ENCODE results near the gene PIH1D1.

PIH1D1 gene

GRCh38 chr19:49407079-49407478, 44.5 kb downstream of the PIH1D1 start:
- Histone ChIP-seq H3K4me1 (ENCODE audit: control insufficient read depth in 1 of 2, insufficient read depth in 1 of 2, low read depth in 1 of 2, low read length in 1 of 2) (peaks cover 12 to 16% of the 10 kb centered on the region in 2 experiments), H3K27ac (no peak overlapping the region), H3K4me3 (ENCODE audit: low read depth in 1 of 2, low read length in 1 of 2) (no peak overlapping the region), H3K9me3 (no peaks in the 10 kb centered on the region), H3K27me3 (no peaks in the 10 kb centered on the region), H3K36me3 (no peaks in the 10 kb centered on the region)
- TF ChIP-seq, protein P1, sequence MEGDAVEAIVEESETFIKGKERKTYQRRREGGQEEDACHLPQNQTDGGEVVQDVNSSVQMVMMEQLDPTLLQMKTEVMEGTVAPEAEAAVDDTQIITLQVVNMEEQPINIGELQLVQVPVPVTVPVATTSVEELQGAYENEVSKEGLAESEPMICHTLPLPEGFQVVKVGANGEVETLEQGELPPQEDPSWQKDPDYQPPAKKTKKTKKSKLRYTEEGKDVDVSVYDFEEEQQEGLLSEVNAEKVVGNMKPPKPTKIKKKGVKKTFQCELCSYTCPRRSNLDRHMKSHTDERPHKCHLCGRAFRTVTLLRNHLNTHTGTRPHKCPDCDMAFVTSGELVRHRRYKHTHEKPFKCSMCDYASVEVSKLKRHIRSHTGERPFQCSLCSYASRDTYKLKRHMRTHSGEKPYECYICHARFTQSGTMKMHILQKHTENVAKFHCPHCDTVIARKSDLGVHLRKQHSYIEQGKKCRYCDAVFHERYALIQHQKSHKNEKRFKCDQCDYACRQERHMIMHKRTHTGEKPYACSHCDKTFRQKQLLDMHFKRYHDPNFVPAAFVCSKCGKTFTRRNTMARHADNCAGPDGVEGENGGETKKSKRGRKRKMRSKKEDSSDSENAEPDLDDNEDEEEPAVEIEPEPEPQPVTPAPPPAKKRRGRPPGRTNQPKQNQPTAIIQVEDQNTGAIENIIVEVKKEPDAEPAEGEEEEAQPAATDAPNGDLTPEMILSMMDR (IDR thresholded peaks at IDR 0.05) = no peak

DNA sequence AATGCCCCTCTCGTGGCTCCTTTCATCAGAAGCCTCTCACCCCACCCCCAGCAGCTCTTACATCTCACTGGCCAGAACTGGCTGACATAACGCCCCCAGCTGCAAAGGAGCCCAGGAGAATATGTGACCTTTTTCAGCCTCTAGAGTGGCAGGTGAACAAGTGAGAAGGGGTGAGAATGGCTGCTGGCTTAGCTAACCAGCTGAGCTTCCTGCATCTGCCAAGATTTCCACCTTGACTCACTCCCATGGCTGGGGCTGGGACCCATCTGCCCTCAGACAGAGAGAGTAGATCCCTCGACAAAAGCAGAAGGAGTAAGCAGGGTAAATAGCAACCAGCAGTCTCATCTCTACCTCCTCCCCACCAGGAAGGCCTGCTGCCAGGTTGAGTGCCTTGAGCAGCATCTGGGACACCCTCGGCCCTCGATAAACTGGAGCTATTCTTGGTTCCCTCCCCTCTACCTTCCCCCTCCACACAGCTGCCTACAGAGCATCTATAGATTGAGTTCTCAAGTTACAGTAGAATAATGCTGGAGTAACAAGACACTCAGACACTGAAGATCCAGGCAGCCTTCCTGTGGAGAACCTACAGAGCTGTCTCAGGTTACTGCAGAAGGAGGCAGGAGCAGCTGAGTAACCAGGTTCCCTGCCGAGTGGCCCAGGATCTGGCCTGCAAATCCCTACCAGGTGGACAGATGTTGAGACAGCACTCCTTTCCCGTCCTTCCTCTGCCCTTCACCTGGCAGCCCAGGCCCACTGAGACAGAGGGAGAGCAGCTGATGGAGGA, 48.0 kb downstream of the PIH1D1 start:
- Histone ChIP-seq H3K4me3 (ENCODE audit: low read depth in 1 of 2, low read length in 1 of 2) (no peak overlapping the region), H3K4me1 (ENCODE audit: control insufficient read depth in 1 of 2, insufficient read depth in 1 of 2, low read depth in 1 of 2, low read length in 1 of 2) (no peaks in the 10 kb centered on the region), H3K27me3 (no peaks in the 10 kb centered on the region), H3K9me3 (no peaks in the 10 kb centered on the region), H3K36me3 (no peaks in the 10 kb centered on the region), H3K27ac (no peak overlapping the region)
- TF ChIP-seq, protein P1 (IDR thresholded peaks at IDR 0.05) = no peak

GRCh38 chr19:49400029-49400428, 51.6 kb downstream of the PIH1D1 start:
- H3K4me1 ChIP-seq (ENCODE audit: control insufficient read depth in 1 of 2, insufficient read depth in 1 of 2, low read depth in 1 of 2, low read length in 1 of 2) = no peaks in the 10 kb centered on the region
- TF ChIP-seq, protein P1 (IDR thresholded peaks at IDR 0.05) = no peak
- no peaks in the 10 kb centered on the region for H3K27me3 ChIP-seq
- H3K36me3 ChIP-seq = no peaks in the 10 kb centered on the region
- H3K27ac ChIP-seq = no peak overlapping the region
- no peaks in the 10 kb centered on the region for H3K9me3 ChIP-seq
- no peak overlapping the region for H3K4me3 ChIP-seq (ENCODE audit: low read depth in 1 of 2, low read length in 1 of 2)

DNA sequence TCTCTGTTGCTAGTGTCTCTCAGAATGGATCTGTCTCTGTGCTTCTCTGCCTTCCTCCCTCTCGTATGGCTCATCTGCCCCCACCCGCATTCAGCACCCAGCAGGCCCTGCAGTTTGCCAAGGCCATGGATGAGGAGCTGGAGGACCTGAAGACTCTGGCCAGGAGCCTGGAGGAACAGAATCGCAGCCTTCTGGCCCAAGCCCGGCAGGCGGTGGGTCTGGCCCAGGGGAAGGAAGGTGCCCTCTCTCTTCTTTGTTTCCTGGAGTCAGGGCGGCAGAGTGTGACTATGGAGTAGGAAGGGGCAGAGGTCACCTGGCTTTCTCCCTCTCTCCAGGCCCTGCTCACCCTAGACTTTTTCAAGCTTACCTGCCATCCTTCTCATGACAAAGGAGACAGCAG, 52.7 kb downstream of the PIH1D1 start:
- no peak overlapping the region for H3K27ac ChIP-seq
- no peak overlapping the region for H3K4me3 ChIP-seq (ENCODE audit: low read depth in 1 of 2, low read length in 1 of 2)
- TF ChIP-seq, protein P1 (IDR thresholded peaks at IDR 0.05) = no peak
- peaks cover 6% of the 10 kb centered on the region for H3K27me3 ChIP-seq
- H3K36me3 ChIP-seq = no peaks in the 10 kb centered on the region
- no peaks in the 10 kb centered on the region for H3K9me3 ChIP-seq
- no peaks in the 10 kb centered on the region for H3K4me1 ChIP-seq (ENCODE audit: control insufficient read depth in 1 of 2, insufficient read depth in 1 of 2, low read depth in 1 of 2, low read length in 1 of 2)

DNA sequence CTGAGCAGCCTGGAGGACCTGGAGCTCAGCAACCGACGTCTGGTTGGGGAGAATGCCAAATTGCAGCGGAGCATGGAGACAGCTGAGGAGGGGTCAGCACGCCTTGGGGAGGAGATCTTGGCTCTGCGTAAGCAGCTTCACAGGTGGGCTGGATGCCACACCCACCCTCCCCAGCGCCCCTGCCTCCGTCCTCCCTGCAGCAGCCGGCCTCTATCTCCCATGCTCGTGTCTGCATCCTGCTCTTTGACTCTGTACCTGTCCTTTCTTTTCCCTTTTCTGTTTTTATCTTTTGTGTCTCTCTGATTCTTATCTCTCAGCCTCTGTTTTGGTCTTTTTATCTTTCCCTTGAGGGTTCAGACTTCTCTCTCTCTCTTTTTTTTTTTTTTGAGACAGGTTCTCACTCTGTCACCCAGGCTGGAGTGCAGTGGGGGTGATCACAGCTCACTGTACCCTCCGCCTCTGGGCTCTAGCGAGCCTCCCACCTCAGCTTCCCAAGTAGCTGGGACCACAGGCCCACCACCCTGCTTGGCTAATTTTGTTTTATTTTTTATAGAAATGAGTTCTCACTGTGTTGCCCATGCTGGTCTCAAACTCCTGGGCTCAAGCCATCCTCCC, 53.5 kb downstream of the PIH1D1 start:
- Histone ChIP-seq H3K4me1 (ENCODE audit: control insufficient read depth in 1 of 2, insufficient read depth in 1 of 2, low read depth in 1 of 2, low read length in 1 of 2) (no peaks in the 10 kb centered on the region), H3K27ac (no peak overlapping the region), H3K9me3 (no peaks in the 10 kb centered on the region), H3K4me3 (ENCODE audit: low read depth in 1 of 2, low read length in 1 of 2) (no peak overlapping the region), H3K27me3 (peaks cover 13% of the 10 kb centered on the region), H3K36me3 (no peaks in the 10 kb centered on the region)
- TF ChIP-seq, protein P1 (IDR thresholded peaks at IDR 0.05) = no peak

All from neutrophil (primary cell).